Measurements from ENCODE around the gene DIPK1C. TPM values are rescaled to one million over a fixed set of nuclear protein-coding genes. Genes with fewer than 3 reads are reported as not detected.

The DIPK1C gene
- total and polyA plus RNA-seq, 2 experiments from 2014 or later: 0.07 TPM; not detected in 1

DNA sequence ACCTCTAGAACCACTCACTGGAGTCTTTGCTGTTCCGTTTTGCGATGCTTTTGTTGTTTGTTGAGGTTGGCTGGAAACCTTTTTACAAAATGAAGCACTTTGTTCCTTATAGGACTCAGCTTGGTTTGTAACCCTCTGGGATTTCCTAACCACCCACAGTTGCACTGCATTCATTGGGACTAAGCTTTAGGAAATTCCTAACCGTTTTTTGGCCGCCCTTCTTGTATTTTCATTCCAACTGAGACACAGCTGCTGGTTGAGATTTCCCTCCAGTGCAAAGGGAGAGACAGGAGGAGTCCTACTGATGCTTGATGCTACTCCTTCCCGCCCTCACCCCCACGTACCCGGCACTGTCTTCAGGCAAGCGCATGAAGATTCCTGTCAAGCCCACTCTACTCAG, 6.1 kb upstream of the DIPK1C start:
- Histone ChIP-seq H4K20me1 (replicated peaks; ENCODE audit: insufficient read depth) (no peaks in the 10 kb centered on the region), H3K4me2 (no peak overlapping the region), H3K36me3 (ENCODE audit: insufficient read depth) (no peaks in the 10 kb centered on the region), H3K27ac (ENCODE audit: low read depth) (no peak overlapping the region), H3F3A (replicated peaks; ENCODE audit: low read depth) (no peaks in the 10 kb centered on the region), H3K27me3 (ENCODE audit: insufficient read depth) (peaks cover 16% of the 10 kb centered on the region), H3K4me3 (no peak overlapping the region), H3K4me1 (ENCODE audit: insufficient read depth) (no peaks in the 10 kb centered on the region), H2AFZ (no peak overlapping the region), H3K79me2 (replicated peaks; ENCODE audit: insufficient read depth) (no peaks in the 10 kb centered on the region), H3K9me2 (ENCODE audit: insufficient read depth) (no peaks in the 10 kb centered on the region)
- TF ChIP-seq REST (IDR thresholded peaks at IDR 0.05; ENCODE audit: unreplicated experiment) (no peak), ETS1 (IDR thresholded peaks at IDR 0.05) (no peak), CREB1 (CRISPR knock-in tag; IDR thresholded peaks at IDR 0.05; ENCODE audit: low read depth) (no peak), EZH2phosphoT487 (IDR thresholded peaks at IDR 0.05; ENCODE audit: unreplicated experiment) (no peak), STAT1 (IDR thresholded peaks at IDR 0.05; ENCODE audit: unreplicated experiment) (no peak), EZH2 (IDR thresholded peaks at IDR 0.05; ENCODE audit: low read depth, unreplicated experiment) (no peak), ZNF114 (CRISPR knock-in tag; IDR thresholded peaks at IDR 0.05) (no peak), JUNB (IDR thresholded peaks at IDR 0.05; ENCODE audit: unreplicated experiment) (no peak), ZNF331 (CRISPR knock-in tag; IDR thresholded peaks at IDR 0.05; ENCODE audit: low read depth) (no peak), NANOG (IDR thresholded peaks at IDR 0.05; ENCODE audit: borderline replicate concordance) (no peak), POLR2AphosphoS5 (IDR thresholded peaks at IDR 0.05; ENCODE audit: low read depth) (no peak), ZNF462 (CRISPR knock-in tag; IDR thresholded peaks at IDR 0.05) (no peak)
- TF ChIP-seq, protein P1, sequence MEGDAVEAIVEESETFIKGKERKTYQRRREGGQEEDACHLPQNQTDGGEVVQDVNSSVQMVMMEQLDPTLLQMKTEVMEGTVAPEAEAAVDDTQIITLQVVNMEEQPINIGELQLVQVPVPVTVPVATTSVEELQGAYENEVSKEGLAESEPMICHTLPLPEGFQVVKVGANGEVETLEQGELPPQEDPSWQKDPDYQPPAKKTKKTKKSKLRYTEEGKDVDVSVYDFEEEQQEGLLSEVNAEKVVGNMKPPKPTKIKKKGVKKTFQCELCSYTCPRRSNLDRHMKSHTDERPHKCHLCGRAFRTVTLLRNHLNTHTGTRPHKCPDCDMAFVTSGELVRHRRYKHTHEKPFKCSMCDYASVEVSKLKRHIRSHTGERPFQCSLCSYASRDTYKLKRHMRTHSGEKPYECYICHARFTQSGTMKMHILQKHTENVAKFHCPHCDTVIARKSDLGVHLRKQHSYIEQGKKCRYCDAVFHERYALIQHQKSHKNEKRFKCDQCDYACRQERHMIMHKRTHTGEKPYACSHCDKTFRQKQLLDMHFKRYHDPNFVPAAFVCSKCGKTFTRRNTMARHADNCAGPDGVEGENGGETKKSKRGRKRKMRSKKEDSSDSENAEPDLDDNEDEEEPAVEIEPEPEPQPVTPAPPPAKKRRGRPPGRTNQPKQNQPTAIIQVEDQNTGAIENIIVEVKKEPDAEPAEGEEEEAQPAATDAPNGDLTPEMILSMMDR (conservative IDR thresholded peaks at IDR 0.05; ENCODE audit: low read depth in 2 of 2): no peak
- H3K4me3 Mint-ChIP-seq: no peak overlapping the region
- H3K9me3 Mint-ChIP-seq: no peaks in the 10 kb centered on the region
- H3K27me3 Mint-ChIP-seq (ENCODE audit: insufficient read depth, low read depth, poor library complexity): peaks cover 8% of the 10 kb centered on the region
- DNase-seq (ENCODE audit: low spot score) (no peak), ATAC-seq (no peak)
- no peak overlapping the region for H3K27ac Mint-ChIP-seq
- no peaks in the 10 kb centered on the region for H3K36me3 Mint-ChIP-seq (ENCODE audit: low read depth)
- peaks cover 6% of the 10 kb centered on the region; the same call in 2 of the 3 replicates for H3K4me1 Mint-ChIP-seq
